ENCODE data around the gene SEPTIN12.
"Not testable (repeated sequence)": the region's sequence is repeated elsewhere in the genome, so short reads cannot be mapped to it uniquely, and the experiment has no call there.

SEPTIN12 gene

GRCh38 chr16:4752351-4753100 is 35.6 kb downstream of the SEPTIN12 start:
- DNase-seq (ENCODE audit: low spot score) = no peak

GRCh38 chr16:4750896-4751295 is 37.2 kb downstream of the SEPTIN12 start:
- no peak for DNase-seq (ENCODE audit: low spot score)

- DNase-seq (ENCODE audit: low spot score) = no peak
Observed at GRCh38 chr16:4749700-4750257, 38.4 kb downstream of the SEPTIN12 start.

- DNase-seq (ENCODE audit: low spot score) = no peak
Observed at GRCh38 chr16:4748682-4749411, 39.3 kb downstream of the SEPTIN12 start.

GRCh38 chr16:4747906-4748681 is 40.1 kb downstream of the SEPTIN12 start:
- no peak for DNase-seq (ENCODE audit: low spot score)

- DNase-seq (ENCODE audit: low spot score) = no peak
Observed at GRCh38 chr16:4746991-4747574, 41.1 kb downstream of the SEPTIN12 start.

GRCh38 chr16:4746215-4746614 is 41.9 kb downstream of the SEPTIN12 start:
- no peak for DNase-seq (ENCODE audit: low spot score)

- no peak for DNase-seq (ENCODE audit: low spot score)
Observed at GRCh38 chr16:4745274-4745569, 42.9 kb downstream of the SEPTIN12 start.

GRCh38 chr16:4744555-4745273 is 43.4 kb downstream of the SEPTIN12 start:
- no peak for DNase-seq (ENCODE audit: low spot score)

- no peak for DNase-seq (ENCODE audit: low spot score)
Observed at GRCh38 chr16:4743226-4743878, 44.8 kb downstream of the SEPTIN12 start.

GRCh38 chr16:4738370-4738769 is 49.8 kb downstream of the SEPTIN12 start:
- DNase-seq (ENCODE audit: low spot score) = not testable (repeated sequence)

- no peak for DNase-seq (ENCODE audit: low spot score)
Observed at GRCh38 chr16:4737545-4737944, 50.6 kb downstream of the SEPTIN12 start.

GRCh38 chr16:4736546-4736945 is 51.6 kb downstream of the SEPTIN12 start:
- DNase-seq (ENCODE audit: low spot score) = no peak

GRCh38 chr16:4734730-4735535 is 53.2 kb downstream of the SEPTIN12 start:
- peak; percentile 94 for DNase-seq (ENCODE audit: low spot score)

- DNase-seq (ENCODE audit: low spot score) = peak; percentile 89
Observed at GRCh38 chr16:4734063-4734729, 53.9 kb downstream of the SEPTIN12 start, which contains the start of the genes ANKS3 and DNAAF8. ANKS3 (minus strand) TSS chr16:4734271; CDS start chr16:4730149, 4,122 bp downstream. DNAAF8 (plus strand) TSS chr16:4734537; CDS start chr16:4736515, 1,978 bp downstream.

- no peak for DNase-seq (ENCODE audit: low spot score)
Observed at GRCh38 chr16:4733747-4734062, 54.4 kb downstream of the SEPTIN12 start.

- DNase-seq (ENCODE audit: low spot score) = no peak
Observed at GRCh38 chr16:4733211-4733742, 54.9 kb downstream of the SEPTIN12 start.

GRCh38 chr16:4729876-4730275 is 58.3 kb downstream of the SEPTIN12 start:
- no peak for DNase-seq (ENCODE audit: low spot score)

GRCh38 chr16:4728676-4729075 is 59.5 kb downstream of the SEPTIN12 start:
- DNase-seq (ENCODE audit: low spot score) = no peak

Measured in germinal center (tissue), 1 donor.